OCI-LY7 (cell line): ENCODE measurements around the gene CACNG8. TPM values are rescaled to one million over a fixed set of nuclear protein-coding genes. Genes with fewer than 3 reads are reported as not detected.

ENCODE experiments used
- BruUV-seq: library from RNA; stranded (reverse); fragments of 400-500 nt; replicated peaks from 2 replicates; lab custom pipeline; 2021; lab: Mats Ljungman, UMichigan
- CTCF ChIA-PET: fragments of 300-600 bp; sonication (Branson Sonifier 250); formaldehyde crosslinking; loops from one replicate; lab custom pipeline; 2022; ENCODE audit warnings: antibody characterized with exemption; ENCODE audit not compliant: unreplicated experiment; lab: Charles Lee
- POLR2A ChIA-PET: fragments of 300-600 bp; sonication (Branson Sonifier 250); formaldehyde crosslinking; loops from one replicate; lab custom pipeline; 2022; ENCODE audit warnings: antibody characterized with exemption; lab: Charles Lee
- DNase-seq: peaks from one replicate; pipeline ENCODE4 v3.0.0-alpha.2; 2015; ENCODE audit warnings: low spot score
- H2AFZ ChIP-seq: fragments of 200-600 bp; sonication (generic), shearing (Covaris generic); 2 replicates; pipeline ENCODE4 v1.6.1; 2014; ENCODE audit warnings: mild to moderate bottlenecking, antibody characterized with exemption, low read length, moderate library complexity
- H3K27ac ChIP-seq: fragments of 200-600 bp; sonication (generic); 2 replicates; pipeline ENCODE4 v1.5.1; 2014; ENCODE audit warnings: mixed run types, low read depth, mild to moderate bottlenecking, moderate library complexity, low read length, inconsistent platforms; ENCODE audit not compliant: poor library complexity, severe bottlenecking
- H3K36me3 ChIP-seq: fragments of 200-600 bp; sonication (generic); 2 replicates; pipeline ENCODE4 v1.6.1; 2014; ENCODE audit warnings: mild to moderate bottlenecking, antibody characterized with exemption, low read length, moderate library complexity, mixed read lengths; ENCODE audit not compliant: insufficient read depth
- H3K4me1 ChIP-seq: fragments of 200-600 bp; sonication (generic); 2 replicates; pipeline ENCODE4 v1.5.1; 2014; ENCODE audit warnings: mild to moderate bottlenecking, low read length; ENCODE audit not compliant: insufficient read depth, poor library complexity, severe bottlenecking
- H3K4me2 ChIP-seq: fragments of 200-600 bp; sonication (generic); 2 replicates; pipeline ENCODE4 v1.6.1; 2014; ENCODE audit warnings: mild to moderate bottlenecking, low read length
- H3K4me3 ChIP-seq: fragments of 200-600 bp; sonication (generic); 2 replicates; pipeline ENCODE4 v1.5.1; 2014; ENCODE audit warnings: mild to moderate bottlenecking, low read depth, low read length; ENCODE audit not compliant: poor library complexity, severe bottlenecking
- H3K79me2 ChIP-seq: fragments of 200-600 bp; sonication (generic); 2 replicates; pipeline ENCODE4 v1.6.1; 2016; ENCODE audit warnings: low read depth, mild to moderate bottlenecking, low read length, moderate library complexity, mixed read lengths; ENCODE audit not compliant: insufficient read depth
- H3K9me2 ChIP-seq: fragments of 200-600 bp; sonication (generic); 2 replicates; pipeline ENCODE4 v1.6.1; 2016; ENCODE audit warnings: mild to moderate bottlenecking, low read length, mixed read lengths; ENCODE audit not compliant: insufficient read depth
- H3K9me3 ChIP-seq: fragments of 200-600 bp; sonication (generic); 2 replicates; pipeline ENCODE4 v1.6.1; 2014; ENCODE audit warnings: mild to moderate bottlenecking, mixed run types, low read length, mixed read lengths
- H4K20me1 ChIP-seq: fragments of 200-600 bp; sonication (generic); 2 replicates; pipeline ENCODE4 v1.6.1; 2014; ENCODE audit warnings: mild to moderate bottlenecking, antibody characterized with exemption, low read length, moderate library complexity, mixed read lengths; ENCODE audit not compliant: insufficient read depth
- EZH2phosphoT487 ChIP-seq: fragments of 200-600 bp; sonication (generic); IDR thresholded peaks from 2 replicates; pipeline ENCODE4 v1.6.1; 2018; ENCODE audit warnings: low read depth, borderline replicate concordance, mild to moderate bottlenecking, mixed run types, antibody characterized with exemption, low read length, moderate library complexity, mixed read lengths
- intact Hi-C: fragments of 100-400 bp; cut with micrococcal nuclease; formaldehyde crosslinking; loops from one replicate; pipeline ENCODE4 v1.10.0; 2022; ENCODE audit not compliant: unreplicated experiment
- total RNA-seq, 2 experiments: library from RNA; depleted of rRNA in 1 of 2; stranded (reverse); fragments of >200 nt in 1 of 2; shearing (Covaris generic) in 1 of 2; gene quantifications; 2 replicates each; pipeline ENCODE4 v1.2.3, GENCODE V29; 2014 to 2022
- TF ChIP-seq, protein P1 (sequence below): fragments of 200-600 bp; sonication (generic); conservative IDR thresholded peaks from 2 replicates; pipeline ENCODE4 v1.5.1; 2014; ENCODE audit warnings: mild to moderate bottlenecking, antibody characterized with exemption, low read length, moderate library complexity, mixed read lengths

CACNG8 gene
- total RNA-seq, 2 experiments from 2014 or later = not detected

DNA sequence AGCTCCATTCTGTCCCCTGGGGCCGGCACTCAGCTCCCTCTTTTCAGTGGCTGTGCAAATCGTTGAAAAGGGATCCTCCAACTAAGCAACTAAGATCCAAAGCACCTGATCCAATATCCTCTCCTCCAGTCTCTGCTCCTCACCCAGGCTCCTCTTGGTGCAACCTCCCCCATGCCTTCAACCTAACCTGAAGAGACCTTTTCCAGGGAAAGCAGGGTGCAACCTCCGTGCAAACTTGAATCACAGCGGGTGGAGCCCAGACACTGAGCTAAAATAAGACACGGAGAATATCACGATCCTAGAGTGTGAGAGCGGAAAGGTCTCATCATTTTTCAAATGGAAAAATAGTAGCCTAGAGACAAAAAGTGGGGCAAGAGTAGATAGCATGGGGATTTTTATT lies 45.4 kb upstream of the CACNG8 start:
- Histone ChIP-seq H4K20me1 (no peaks in the 10 kb centered on the region), H3K36me3 (no peaks in the 10 kb centered on the region), H3K79me2 (no peaks in the 10 kb centered on the region), H3K27ac (no peak overlapping the region), H3K9me3 (no peaks in the 10 kb centered on the region), H3K9me2 (no peaks in the 10 kb centered on the region), H3K4me1 (no peaks in the 10 kb centered on the region), H3K4me2 (no peak overlapping the region), H2AFZ (no peak overlapping the region), H3K4me3 (no peak overlapping the region)
- ChIA-PET POLR2A (interaction anchor here (0.6 kb wide), 2 partner anchors 98 to 366 kb away, joined by 3 read pairs; no protein-coding TSS in a partner anchor), CTCF (no interaction called here)
- intact Hi-C loops = no loop called here
- DNase-seq = no peak
- BruUV-seq = no TSS peak
- TF ChIP-seq, protein P1, sequence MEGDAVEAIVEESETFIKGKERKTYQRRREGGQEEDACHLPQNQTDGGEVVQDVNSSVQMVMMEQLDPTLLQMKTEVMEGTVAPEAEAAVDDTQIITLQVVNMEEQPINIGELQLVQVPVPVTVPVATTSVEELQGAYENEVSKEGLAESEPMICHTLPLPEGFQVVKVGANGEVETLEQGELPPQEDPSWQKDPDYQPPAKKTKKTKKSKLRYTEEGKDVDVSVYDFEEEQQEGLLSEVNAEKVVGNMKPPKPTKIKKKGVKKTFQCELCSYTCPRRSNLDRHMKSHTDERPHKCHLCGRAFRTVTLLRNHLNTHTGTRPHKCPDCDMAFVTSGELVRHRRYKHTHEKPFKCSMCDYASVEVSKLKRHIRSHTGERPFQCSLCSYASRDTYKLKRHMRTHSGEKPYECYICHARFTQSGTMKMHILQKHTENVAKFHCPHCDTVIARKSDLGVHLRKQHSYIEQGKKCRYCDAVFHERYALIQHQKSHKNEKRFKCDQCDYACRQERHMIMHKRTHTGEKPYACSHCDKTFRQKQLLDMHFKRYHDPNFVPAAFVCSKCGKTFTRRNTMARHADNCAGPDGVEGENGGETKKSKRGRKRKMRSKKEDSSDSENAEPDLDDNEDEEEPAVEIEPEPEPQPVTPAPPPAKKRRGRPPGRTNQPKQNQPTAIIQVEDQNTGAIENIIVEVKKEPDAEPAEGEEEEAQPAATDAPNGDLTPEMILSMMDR = no peak
- TF ChIP-seq EZH2phosphoT487 = no peak

DNA sequence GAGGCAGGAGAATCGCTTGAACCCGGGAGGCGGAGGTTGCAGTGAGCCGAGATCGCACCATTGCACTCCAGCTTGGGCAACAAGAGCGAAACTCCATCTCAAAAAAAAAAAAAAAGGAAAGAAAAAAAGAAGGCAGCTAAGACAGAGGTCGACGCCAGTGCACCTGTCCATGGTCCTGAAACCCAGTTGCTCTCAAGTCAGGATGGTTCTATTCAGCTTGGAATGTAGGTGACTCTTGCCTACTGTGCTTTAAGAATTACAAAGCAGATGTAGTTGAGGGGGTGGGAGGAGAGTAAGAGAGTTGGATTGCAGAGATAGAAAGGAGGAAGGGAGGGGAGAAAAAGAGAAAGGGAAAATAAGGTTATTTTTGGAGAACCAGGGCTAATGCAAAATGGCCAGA lies 35.0 kb upstream of the CACNG8 start:
- BruUV-seq = no TSS peak
- H3K4me3 ChIP-seq = no peak overlapping the region
- no peak overlapping the region for H3K4me2 ChIP-seq
- no peaks in the 10 kb centered on the region for H3K9me2 ChIP-seq
- intact Hi-C loops = no loop called here
- H3K36me3 ChIP-seq = no peaks in the 10 kb centered on the region
- POLR2A ChIA-PET = no interaction called here
- no peaks in the 10 kb centered on the region for H4K20me1 ChIP-seq
- CTCF ChIA-PET = no interaction called here
- H2AFZ ChIP-seq = no peak overlapping the region
- no peaks in the 10 kb centered on the region for H3K9me3 ChIP-seq
- H3K79me2 ChIP-seq = no peaks in the 10 kb centered on the region
- H3K4me1 ChIP-seq = no peaks in the 10 kb centered on the region
- DNase-seq = peak; percentile 29
- no peak overlapping the region for H3K27ac ChIP-seq
- TF ChIP-seq EZH2phosphoT487 = no peak
- TF ChIP-seq, protein P1 = no peak

DNA sequence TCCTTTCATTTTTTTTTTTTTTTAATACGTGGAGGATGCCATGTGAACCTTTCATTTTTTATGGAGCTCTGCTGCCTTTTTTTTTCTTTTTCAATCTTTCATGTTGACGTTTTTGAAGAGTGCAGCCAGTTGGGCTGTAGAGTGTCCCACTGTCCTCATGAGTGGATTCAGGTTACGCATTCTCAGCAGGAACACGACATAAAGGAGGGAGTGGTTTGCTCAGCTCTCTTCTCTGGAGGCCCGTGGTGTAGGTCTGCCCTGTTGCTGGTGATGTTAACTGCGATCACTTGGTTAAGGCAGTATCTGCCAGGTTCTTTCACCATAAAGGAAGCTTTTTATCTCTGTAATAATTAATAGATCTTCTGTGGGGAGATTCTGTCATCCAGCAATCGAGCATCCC lies 26.7 kb upstream of the CACNG8 start:
- TF ChIP-seq EZH2phosphoT487 = no peak
- TF ChIP-seq, protein P1 = no peak
- intact Hi-C loops = no loop called here
- no peak overlapping the region for H3K4me2 ChIP-seq
- DNase-seq = no peak
- H3K27ac ChIP-seq = no peak overlapping the region
- no TSS peak for BruUV-seq
- no peaks in the 10 kb centered on the region for H3K9me2 ChIP-seq
- H3K9me3 ChIP-seq = no peaks in the 10 kb centered on the region
- H3K4me1 ChIP-seq = no peaks in the 10 kb centered on the region
- POLR2A ChIA-PET = no interaction called here
- H3K79me2 ChIP-seq = no peaks in the 10 kb centered on the region
- H3K36me3 ChIP-seq = no peaks in the 10 kb centered on the region
- CTCF ChIA-PET = interaction anchor here (0.7 kb wide), 1 partner anchor 839 kb away, joined by 3 read pairs; no protein-coding TSS in a partner anchor
- H2AFZ ChIP-seq = no peak overlapping the region
- H3K4me3 ChIP-seq = no peak overlapping the region
- no peaks in the 10 kb centered on the region for H4K20me1 ChIP-seq
